ENCODE results near the gene NOP10. TPM values are rescaled to one million over a fixed set of nuclear protein-coding genes. Genes with fewer than 3 reads are reported as not detected.
A peak's percentile ranks its signal among the peaks of the same experiment; 100 is the strongest.

NOP10 gene
- total and polyA plus RNA-seq, 2 of the 13 experiments (the other 11 are each of a cell fraction or from before 2014, with no cell fraction given), result 239 to 369 TPM

DNA sequence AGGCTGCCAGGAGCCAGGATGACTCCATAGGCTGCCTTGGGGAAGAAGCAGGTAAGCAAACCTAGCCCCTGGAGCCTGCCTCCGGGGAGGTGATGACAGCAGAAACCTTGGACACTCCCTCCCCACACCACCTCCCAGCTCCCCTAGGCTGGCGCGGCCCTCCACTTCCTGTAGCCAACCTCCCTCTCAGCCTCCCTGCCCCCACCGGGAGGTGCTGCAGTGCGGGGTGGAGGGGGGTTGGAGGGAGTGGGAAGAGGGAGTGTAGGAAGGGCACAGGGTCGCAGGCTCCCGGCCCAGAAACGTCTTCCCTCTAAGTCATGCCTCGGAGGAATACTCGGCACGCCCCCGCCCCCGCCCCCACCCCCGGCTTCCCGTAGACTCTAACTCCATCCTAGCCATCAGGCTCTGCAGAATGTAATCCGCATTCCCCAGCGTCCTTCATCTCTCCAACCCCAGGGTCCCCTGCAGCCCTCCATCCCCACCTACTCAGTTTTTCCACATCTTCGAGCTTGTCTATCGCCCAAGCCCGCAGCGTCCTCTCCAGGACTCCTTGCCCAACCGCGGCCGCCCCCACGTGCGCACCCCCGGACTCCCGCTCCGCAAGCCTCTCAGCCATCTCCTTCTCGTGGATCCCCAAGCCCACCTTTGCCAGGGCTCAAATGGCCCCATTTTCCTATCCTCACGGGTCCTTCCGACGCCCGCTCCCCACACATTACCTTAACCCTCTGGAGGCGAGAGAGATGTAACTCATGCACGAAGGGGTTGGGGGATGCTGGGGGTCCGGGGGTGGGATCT is 23.5 kb upstream of the NOP10 start (continued):
- TF ChIP-seq, protein P1, sequence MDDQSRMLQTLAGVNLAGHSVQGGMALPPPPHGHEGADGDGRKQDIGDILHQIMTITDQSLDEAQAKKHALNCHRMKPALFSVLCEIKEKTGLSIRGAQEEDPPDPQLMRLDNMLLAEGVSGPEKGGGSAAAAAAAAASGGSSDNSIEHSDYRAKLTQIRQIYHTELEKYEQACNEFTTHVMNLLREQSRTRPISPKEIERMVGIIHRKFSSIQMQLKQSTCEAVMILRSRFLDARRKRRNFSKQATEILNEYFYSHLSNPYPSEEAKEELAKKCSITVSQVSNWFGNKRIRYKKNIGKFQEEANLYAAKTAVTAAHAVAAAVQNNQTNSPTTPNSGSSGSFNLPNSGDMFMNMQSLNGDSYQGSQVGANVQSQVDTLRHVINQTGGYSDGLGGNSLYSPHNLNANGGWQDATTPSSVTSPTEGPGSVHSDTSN (CRISPR knock-in tag; IDR thresholded peaks at IDR 0.05; ENCODE audit: borderline replicate concordance), result no peak
- no peak for TF ChIP-seq REST (IDR thresholded peaks at IDR 0.05; ENCODE audit: borderline replicate concordance in 1 of 2, low read depth in 1 of 2, low read length in 2 of 2)
- TF ChIP-seq ZNF687 (CRISPR knock-in tag; IDR thresholded peaks at IDR 0.05), result peak; percentile 59
- no peak for TF ChIP-seq NCOA2 (CRISPR knock-in tag; IDR thresholded peaks at IDR 0.05)
- no peak for TF ChIP-seq KLF13 (CRISPR knock-in tag; IDR thresholded peaks at IDR 0.05)
- TF ChIP-seq ZBTB42 (CRISPR knock-in tag; IDR thresholded peaks at IDR 0.05), result no peak
- TF ChIP-seq, protein P2, sequence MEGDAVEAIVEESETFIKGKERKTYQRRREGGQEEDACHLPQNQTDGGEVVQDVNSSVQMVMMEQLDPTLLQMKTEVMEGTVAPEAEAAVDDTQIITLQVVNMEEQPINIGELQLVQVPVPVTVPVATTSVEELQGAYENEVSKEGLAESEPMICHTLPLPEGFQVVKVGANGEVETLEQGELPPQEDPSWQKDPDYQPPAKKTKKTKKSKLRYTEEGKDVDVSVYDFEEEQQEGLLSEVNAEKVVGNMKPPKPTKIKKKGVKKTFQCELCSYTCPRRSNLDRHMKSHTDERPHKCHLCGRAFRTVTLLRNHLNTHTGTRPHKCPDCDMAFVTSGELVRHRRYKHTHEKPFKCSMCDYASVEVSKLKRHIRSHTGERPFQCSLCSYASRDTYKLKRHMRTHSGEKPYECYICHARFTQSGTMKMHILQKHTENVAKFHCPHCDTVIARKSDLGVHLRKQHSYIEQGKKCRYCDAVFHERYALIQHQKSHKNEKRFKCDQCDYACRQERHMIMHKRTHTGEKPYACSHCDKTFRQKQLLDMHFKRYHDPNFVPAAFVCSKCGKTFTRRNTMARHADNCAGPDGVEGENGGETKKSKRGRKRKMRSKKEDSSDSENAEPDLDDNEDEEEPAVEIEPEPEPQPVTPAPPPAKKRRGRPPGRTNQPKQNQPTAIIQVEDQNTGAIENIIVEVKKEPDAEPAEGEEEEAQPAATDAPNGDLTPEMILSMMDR (CRISPR knock-in tag; IDR thresholded peaks at IDR 0.05), result peak; percentile 18; the same call in 1 of the 2 replicates
- peak; percentile 50; the same call in 1 of the 2 replicates for TF ChIP-seq SPEN (CRISPR knock-in tag; IDR thresholded peaks at IDR 0.05; ENCODE audit: low read depth)
- TF ChIP-seq, protein P3, sequence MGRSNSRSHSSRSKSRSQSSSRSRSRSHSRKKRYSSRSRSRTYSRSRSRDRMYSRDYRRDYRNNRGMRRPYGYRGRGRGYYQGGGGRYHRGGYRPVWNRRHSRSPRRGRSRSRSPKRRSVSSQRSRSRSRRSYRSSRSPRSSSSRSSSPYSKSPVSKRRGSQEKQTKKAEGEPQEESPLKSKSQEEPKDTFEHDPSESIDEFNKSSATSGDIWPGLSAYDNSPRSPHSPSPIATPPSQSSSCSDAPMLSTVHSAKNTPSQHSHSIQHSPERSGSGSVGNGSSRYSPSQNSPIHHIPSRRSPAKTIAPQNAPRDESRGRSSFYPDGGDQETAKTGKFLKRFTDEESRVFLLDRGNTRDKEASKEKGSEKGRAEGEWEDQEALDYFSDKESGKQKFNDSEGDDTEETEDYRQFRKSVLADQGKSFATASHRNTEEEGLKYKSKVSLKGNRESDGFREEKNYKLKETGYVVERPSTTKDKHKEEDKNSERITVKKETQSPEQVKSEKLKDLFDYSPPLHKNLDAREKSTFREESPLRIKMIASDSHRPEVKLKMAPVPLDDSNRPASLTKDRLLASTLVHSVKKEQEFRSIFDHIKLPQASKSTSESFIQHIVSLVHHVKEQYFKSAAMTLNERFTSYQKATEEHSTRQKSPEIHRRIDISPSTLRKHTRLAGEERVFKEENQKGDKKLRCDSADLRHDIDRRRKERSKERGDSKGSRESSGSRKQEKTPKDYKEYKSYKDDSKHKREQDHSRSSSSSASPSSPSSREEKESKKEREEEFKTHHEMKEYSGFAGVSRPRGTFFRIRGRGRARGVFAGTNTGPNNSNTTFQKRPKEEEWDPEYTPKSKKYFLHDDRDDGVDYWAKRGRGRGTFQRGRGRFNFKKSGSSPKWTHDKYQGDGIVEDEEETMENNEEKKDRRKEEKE (IDR thresholded peaks at IDR 0.05), result no peak
- peak; percentile 73 for TF ChIP-seq ELF3 (CRISPR knock-in tag; IDR thresholded peaks at IDR 0.05)
